ENCODE data around the gene ZBTB21.

GRCh38 chr21:42032968-42033367, 22.8 kb upstream of the ZBTB21 start:
- TF ChIP-seq, protein P1, sequence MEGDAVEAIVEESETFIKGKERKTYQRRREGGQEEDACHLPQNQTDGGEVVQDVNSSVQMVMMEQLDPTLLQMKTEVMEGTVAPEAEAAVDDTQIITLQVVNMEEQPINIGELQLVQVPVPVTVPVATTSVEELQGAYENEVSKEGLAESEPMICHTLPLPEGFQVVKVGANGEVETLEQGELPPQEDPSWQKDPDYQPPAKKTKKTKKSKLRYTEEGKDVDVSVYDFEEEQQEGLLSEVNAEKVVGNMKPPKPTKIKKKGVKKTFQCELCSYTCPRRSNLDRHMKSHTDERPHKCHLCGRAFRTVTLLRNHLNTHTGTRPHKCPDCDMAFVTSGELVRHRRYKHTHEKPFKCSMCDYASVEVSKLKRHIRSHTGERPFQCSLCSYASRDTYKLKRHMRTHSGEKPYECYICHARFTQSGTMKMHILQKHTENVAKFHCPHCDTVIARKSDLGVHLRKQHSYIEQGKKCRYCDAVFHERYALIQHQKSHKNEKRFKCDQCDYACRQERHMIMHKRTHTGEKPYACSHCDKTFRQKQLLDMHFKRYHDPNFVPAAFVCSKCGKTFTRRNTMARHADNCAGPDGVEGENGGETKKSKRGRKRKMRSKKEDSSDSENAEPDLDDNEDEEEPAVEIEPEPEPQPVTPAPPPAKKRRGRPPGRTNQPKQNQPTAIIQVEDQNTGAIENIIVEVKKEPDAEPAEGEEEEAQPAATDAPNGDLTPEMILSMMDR (IDR thresholded peaks at IDR 0.05) = no peak
- TF ChIP-seq, protein P2, sequence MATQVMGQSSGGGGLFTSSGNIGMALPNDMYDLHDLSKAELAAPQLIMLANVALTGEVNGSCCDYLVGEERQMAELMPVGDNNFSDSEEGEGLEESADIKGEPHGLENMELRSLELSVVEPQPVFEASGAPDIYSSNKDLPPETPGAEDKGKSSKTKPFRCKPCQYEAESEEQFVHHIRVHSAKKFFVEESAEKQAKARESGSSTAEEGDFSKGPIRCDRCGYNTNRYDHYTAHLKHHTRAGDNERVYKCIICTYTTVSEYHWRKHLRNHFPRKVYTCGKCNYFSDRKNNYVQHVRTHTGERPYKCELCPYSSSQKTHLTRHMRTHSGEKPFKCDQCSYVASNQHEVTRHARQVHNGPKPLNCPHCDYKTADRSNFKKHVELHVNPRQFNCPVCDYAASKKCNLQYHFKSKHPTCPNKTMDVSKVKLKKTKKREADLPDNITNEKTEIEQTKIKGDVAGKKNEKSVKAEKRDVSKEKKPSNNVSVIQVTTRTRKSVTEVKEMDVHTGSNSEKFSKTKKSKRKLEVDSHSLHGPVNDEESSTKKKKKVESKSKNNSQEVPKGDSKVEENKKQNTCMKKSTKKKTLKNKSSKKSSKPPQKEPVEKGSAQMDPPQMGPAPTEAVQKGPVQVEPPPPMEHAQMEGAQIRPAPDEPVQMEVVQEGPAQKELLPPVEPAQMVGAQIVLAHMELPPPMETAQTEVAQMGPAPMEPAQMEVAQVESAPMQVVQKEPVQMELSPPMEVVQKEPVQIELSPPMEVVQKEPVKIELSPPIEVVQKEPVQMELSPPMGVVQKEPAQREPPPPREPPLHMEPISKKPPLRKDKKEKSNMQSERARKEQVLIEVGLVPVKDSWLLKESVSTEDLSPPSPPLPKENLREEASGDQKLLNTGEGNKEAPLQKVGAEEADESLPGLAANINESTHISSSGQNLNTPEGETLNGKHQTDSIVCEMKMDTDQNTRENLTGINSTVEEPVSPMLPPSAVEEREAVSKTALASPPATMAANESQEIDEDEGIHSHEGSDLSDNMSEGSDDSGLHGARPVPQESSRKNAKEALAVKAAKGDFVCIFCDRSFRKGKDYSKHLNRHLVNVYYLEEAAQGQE (IDR thresholded peaks at IDR 0.05; ENCODE audit: insufficient read depth in 1 of 2, low read depth in 2 of 2, low read length in 1 of 2) = no peak
